ENCODE results near the gene IPCEF1.
"Not testable (repeated sequence)": the region's sequence is repeated elsewhere in the genome, so short reads cannot be mapped to it uniquely, and the experiment has no call there.

The IPCEF1 gene

DNA sequence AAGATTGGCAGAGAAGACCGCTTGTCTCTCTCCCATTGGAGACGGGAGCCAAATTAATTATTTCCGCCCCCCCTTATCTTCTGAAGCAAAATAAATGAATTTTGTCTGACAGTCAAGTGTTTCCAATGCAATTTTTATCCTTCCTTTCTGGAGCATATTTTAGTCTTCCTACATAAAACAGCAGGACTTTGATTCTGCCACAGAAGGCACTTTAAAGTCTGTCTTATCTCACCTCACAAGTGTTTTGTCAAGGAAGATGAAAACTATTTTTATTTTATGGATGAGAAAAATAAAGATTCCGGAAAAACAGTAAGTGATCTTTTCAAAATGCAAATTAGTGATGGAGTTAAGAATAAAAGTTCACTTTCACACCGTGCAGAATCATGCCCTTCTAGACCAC is 177.2 kb downstream of the IPCEF1 start:
- TF ChIP-seq, protein P1, sequence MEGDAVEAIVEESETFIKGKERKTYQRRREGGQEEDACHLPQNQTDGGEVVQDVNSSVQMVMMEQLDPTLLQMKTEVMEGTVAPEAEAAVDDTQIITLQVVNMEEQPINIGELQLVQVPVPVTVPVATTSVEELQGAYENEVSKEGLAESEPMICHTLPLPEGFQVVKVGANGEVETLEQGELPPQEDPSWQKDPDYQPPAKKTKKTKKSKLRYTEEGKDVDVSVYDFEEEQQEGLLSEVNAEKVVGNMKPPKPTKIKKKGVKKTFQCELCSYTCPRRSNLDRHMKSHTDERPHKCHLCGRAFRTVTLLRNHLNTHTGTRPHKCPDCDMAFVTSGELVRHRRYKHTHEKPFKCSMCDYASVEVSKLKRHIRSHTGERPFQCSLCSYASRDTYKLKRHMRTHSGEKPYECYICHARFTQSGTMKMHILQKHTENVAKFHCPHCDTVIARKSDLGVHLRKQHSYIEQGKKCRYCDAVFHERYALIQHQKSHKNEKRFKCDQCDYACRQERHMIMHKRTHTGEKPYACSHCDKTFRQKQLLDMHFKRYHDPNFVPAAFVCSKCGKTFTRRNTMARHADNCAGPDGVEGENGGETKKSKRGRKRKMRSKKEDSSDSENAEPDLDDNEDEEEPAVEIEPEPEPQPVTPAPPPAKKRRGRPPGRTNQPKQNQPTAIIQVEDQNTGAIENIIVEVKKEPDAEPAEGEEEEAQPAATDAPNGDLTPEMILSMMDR (IDR thresholded peaks at IDR 0.05; ENCODE audit: extremely low read depth, missing control alignments): no peak
- no peak for DNase-seq (ENCODE audit: low spot score)

DNA sequence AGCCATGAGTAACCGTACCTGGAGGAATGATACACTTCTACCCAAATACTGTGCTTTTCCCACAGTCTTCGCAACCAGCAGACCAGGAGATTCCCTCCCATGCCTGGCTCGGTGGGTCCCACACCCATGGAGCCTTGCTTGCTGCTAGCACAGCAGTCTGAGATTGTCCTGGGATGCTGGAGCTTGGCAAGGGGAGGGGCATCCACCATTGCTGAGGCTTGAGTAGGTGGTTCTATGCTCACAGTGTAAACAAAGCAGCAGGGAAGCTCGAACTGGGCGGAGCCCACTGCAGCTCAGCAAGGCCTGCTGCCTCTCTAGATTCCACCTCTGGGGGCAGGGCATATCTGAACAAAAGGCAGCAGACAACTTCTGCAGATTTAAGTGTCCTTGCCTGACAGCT is 184.2 kb downstream of the IPCEF1 start:
- DNase-seq (ENCODE audit: low spot score): not testable (repeated sequence)

DNA sequence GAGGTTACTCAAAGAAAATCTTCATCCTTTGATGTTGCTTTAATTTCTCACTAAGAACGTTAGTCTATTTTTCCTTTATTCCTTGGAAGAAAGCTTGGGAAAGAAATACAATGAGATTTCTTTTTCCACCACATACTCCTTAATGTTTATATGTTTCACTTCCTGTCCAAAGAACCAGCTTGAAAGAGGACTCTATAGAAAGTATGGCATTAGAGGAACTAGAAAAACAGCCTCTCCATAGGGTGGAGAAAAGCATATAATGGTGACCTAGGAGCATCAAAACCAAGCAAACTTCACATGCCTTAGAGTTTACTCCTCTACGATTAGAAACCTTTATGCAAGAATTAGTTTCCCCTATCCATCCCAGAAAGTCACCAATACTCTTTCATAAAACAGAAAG is 186.5 kb downstream of the IPCEF1 start:
- TF ChIP-seq, protein P1 (IDR thresholded peaks at IDR 0.05; ENCODE audit: extremely low read depth, missing control alignments): no peak
- DNase-seq (ENCODE audit: low spot score): no peak

DNA sequence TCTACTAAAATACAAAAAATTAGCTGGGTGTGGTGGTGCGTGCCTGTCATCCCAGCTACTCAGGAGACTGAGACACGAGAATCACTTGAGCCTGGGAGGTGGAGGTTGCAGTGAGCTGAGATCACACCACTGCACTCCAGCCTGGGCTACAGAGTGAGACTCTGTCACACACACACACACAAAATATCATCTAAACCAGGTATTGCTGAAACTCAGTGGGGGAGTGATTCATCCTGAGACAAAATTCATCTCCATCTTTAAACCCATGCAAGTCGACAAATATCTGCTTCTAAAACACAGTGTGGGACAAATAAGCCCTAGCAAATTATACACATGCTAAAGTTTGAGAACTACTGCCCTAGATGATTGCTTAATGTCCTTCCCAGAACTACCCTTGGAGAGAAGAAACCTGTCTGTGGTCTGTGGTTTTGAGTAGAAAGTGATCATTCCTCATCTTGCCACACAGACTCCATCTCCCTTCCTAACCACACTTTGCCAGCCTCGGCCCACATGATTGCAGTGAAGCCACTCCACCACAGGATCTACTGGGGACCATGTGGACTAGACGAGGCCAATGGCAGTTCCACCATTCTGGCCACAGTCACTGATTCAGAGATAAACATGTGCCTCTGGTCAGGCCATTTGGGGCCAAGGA is 187.3 kb downstream of the IPCEF1 start:
- DNase-seq (ENCODE audit: low spot score): no peak
- TF ChIP-seq, protein P1 (IDR thresholded peaks at IDR 0.05; ENCODE audit: extremely low read depth, missing control alignments): no peak

DNA sequence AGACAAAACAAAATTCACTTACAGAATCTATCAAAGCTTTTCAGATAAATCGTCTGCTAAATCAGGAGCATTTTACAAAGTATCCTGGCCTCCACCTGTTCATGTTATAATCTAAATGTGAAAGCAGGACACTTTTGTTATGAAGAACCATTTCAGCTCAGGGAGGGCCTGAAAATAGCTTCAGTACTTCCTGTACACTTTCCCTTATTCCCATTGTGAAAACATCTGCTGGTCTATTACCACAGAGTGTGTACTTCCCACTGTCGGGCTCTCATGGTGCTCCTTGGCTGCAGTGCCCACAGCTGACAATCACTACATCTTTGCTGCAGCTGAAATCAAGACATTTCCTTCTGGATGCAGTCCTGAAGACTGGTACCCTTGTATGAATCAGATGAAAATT is 189.5 kb downstream of the IPCEF1 start:
- TF ChIP-seq, protein P1 (IDR thresholded peaks at IDR 0.05; ENCODE audit: extremely low read depth, missing control alignments): no peak
- no peak for DNase-seq (ENCODE audit: low spot score)

DNA sequence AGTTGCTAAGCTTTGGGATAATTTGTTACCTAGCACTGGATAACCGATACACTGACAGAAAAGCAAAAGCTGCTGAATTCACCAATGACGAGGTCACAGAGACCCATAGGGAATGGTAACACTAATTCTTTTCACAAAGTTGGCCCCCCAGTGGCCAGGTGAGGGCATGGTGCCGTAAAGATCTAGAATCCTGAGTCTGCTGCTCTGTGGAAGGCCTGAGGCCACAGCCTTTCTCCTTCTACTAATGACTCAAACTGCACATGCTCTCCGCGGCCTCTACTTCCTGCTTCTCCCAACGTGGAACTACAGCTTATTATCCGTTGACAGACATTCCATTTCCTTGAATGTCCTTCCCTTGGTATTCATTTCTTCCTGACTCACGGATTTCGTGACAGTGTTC is 190.5 kb downstream of the IPCEF1 start:
- no peak for DNase-seq (ENCODE audit: low spot score)
- TF ChIP-seq, protein P1 (IDR thresholded peaks at IDR 0.05; ENCODE audit: extremely low read depth, missing control alignments): no peak

DNA sequence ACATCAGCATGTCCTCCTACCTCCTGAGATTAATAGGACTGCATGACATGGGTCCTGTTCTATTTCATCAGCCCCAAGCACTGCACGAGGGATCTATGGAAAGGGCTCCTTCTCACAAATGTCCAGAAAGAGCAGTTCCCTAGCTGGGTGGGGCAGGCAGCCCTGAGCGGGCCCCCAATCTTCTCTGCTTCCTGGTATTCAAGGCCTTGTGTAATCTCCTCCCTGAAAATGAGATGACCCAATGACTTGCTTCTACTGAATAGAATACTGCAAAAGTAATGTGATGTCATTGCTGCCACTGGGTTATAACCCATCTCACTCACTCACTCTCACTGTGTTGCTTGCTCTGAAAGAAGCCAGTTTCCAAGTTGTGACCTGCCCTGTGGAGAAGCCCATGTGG is 191.1 kb downstream of the IPCEF1 start:
- DNase-seq (ENCODE audit: low spot score): no peak
- TF ChIP-seq, protein P1 (IDR thresholded peaks at IDR 0.05; ENCODE audit: extremely low read depth, missing control alignments): no peak

DNA sequence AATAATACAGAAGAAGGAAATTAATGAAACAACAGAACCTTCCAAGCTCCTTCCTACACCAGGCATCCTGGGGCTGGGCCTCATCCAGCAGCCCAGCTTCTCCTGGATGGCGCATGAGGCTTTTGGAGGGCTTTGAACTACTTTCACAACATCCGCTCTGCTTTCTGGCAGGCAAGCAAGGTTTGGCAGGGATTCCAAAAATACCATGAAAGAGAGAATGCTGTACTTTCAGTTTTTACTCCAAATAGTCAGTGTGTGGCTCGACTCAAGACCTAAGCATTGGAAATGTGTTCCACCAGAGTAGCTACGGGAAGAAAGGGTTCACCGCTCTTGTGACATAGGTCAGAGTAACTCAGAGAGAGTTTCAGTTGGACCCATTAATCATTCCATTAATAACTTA is 192.2 kb downstream of the IPCEF1 start:
- TF ChIP-seq, protein P1 (IDR thresholded peaks at IDR 0.05; ENCODE audit: extremely low read depth, missing control alignments): no peak
- no peak for DNase-seq (ENCODE audit: low spot score)

Measured in GM20000 (cell line).